NCI-H510A (cell line): ENCODE measurements around the gene PLD5.
"Not testable (repeated sequence)": the region's sequence is repeated elsewhere in the genome, so short reads cannot be mapped to it uniquely, and the experiment has no call there.

Experiments
- DNase-seq: peaks from one replicate; lab custom pipeline; 2025; lab: John Stamatoyannopoulos, UW

PLD5 gene

GRCh38 chr1:242058582-242058981, 465.9 kb downstream of the PLD5 start:
- DNase-seq = not testable (repeated sequence)

- not testable (repeated sequence) for DNase-seq
Observed at GRCh38 chr1:242058181-242058580, 466.3 kb downstream of the PLD5 start.

DNA sequence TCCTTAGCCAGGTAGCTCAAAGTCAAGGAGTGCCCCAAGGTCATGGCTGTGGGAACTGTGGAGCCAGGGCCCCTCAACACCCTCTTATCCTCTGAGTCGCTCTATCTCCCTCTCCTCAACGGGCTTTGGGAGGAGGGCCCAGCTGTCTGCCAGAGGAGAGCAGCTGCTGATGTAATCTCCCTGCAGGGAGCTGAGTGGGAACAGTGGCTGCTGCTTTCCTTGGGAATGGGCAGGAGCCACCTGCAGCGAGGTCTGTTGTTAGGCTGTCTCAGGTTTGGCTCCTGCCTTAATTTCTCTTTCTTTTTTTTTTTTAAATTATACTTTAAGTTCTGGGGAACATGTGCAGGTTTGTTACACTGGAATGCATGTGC, 466.8 kb downstream of the PLD5 start:
- DNase-seq = no peak

DNA sequence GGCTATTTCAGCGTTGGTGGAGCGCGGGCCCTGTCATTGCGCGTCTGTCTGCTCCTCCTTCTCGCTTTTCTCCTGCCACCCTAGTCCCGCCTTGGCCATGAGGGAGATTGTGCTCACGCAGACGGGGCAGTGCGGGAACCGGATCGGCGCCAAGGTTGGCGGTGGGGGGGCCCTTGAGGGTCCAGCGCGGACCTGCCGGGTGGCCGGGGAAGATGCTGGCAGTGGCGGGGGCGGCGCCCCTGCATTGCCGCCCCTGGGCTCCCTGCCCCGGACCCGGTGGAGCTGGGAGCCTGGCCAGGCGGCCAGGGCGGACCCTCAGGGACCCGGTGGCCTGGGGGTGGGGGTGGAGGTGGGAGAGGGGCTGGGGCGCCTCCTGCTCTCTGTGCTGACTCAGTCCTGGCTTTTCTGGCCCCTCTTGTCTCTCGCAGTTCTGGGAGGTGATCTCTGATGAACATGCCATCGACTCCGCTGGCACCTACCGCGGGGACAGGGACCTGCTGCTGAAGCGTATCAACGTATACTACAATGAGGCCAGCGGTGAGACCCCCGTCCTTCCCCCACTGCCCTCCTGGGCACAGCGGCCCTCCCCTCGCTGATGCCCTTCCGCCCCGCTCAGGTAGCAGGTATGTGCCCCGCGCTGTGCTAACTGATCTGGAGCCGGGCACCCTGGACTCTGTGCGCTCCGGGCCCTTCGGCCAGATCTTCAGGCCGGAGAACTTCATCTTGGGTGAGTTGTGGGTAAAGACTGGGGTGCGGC, 467.3 kb downstream of the PLD5 start:
- DNase-seq = no peak

DNA sequence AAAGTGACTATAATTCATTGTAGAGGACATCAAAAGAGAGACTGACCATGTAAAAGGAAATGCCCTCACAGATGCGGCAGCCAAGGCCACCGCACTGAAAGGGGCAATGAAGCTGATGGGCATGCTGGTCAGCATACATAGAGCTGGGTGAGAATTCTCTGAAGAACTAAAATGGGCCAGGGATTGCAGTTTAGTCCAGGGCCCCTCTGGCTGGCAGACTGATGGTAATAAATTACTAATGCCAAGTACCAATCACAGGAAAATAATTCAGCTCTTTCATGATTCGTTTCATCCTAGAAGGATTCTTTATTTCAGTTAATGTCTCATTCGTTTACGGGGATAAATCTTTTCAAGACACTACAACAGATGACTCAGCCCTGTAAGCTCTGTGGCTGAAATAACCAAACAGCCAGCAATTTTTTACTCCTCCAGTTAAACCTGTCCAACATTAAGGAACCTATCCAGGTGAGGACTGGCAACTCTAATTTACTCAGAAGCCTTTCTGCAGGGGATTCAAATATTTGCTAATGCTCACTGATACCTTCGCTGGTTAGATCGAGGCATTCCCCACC, 468.7 kb downstream of the PLD5 start:
- DNase-seq = no peak

GRCh38 chr1:242043165-242043564, 481.3 kb downstream of the PLD5 start:
- no peak for DNase-seq

GRCh38 chr1:242034392-242034791, 490.1 kb downstream of the PLD5 start:
- no peak for DNase-seq

DNA sequence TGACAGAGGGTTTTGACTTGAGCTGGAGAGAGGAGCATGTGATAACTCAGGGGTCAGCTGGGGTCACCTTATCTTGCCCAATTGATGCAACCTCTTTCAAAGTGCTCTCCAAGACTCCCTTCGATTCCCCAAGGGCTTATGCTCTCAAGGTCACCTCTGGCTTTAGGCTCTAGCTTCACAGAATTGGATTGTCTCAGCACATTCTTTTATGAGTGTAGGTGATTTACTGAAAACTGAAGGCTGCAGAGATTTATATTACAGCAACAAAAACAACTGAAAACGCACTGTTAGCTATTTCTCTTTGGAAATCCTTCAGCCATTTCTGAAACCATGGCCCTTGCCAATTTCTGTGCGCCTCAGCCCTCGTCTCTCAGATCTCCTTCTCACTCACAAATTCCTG, 491.1 kb downstream of the PLD5 start:
- no peak for DNase-seq
